ENCODE measurements around the gene ITGA3.

Gene ITGA3

DNA sequence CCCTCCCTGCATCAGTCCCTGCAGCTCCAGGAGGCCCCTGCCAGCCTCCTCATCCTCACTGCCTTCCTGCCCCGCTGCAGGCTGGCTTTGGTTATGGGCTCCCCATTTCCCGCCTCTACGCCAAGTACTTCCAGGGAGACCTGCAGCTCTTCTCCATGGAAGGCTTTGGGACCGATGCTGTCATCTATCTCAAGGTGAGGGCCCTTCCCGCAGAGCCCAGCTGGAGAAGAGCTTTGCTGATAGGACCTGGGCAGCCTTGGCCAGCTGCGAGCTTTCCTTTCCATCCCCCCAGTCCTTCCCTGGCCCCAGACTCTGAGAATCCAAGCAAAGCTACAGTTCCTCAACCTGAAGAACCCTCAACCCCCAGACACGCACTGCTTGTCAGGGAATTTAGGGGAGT lies 53.3 kb downstream of the ITGA3 start:
- no peak for DNase-seq (ENCODE audit: low spot score)

DNA sequence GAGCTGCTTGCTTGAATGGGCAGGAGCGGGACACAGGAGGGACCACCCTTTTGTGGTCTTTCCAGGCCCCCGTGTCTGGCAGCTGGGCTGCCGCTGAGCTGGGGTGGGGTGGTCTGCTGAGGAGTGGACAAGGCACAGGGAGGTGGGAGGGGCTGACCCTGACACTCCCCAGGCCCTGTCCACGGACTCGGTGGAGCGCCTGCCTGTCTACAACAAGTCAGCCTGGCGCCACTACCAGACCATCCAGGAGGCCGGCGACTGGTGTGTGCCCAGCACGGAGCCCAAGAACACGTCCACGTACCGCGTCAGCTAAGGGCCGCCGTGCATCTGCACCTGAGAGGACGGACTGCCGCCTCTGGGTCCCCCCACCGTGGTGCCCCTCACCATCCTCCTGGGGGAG lies 53.9 kb downstream of the ITGA3 start:
- DNase-seq (ENCODE audit: low spot score): no peak
- in situ Hi-C loops (cut with MboI; ENCODE audit: low pct_unique_long_range_greater_than_20kb, low sequenced_read_pairs, unreplicated experiment): no loop called here
- TF ChIP-seq, protein P1, sequence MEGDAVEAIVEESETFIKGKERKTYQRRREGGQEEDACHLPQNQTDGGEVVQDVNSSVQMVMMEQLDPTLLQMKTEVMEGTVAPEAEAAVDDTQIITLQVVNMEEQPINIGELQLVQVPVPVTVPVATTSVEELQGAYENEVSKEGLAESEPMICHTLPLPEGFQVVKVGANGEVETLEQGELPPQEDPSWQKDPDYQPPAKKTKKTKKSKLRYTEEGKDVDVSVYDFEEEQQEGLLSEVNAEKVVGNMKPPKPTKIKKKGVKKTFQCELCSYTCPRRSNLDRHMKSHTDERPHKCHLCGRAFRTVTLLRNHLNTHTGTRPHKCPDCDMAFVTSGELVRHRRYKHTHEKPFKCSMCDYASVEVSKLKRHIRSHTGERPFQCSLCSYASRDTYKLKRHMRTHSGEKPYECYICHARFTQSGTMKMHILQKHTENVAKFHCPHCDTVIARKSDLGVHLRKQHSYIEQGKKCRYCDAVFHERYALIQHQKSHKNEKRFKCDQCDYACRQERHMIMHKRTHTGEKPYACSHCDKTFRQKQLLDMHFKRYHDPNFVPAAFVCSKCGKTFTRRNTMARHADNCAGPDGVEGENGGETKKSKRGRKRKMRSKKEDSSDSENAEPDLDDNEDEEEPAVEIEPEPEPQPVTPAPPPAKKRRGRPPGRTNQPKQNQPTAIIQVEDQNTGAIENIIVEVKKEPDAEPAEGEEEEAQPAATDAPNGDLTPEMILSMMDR (IDR thresholded peaks at IDR 0.05; ENCODE audit: extremely low read depth, insufficient read depth, missing control alignments): no peak

More for the DNA sequence above, 53.3 kb downstream of the ITGA3 start:
- in situ Hi-C loops (cut with MboI; ENCODE audit: low pct_unique_long_range_greater_than_20kb, low sequenced_read_pairs, unreplicated experiment): no loop called here
- TF ChIP-seq, protein P1 (IDR thresholded peaks at IDR 0.05; ENCODE audit: extremely low read depth, insufficient read depth, missing control alignments): no peak

DNA sequence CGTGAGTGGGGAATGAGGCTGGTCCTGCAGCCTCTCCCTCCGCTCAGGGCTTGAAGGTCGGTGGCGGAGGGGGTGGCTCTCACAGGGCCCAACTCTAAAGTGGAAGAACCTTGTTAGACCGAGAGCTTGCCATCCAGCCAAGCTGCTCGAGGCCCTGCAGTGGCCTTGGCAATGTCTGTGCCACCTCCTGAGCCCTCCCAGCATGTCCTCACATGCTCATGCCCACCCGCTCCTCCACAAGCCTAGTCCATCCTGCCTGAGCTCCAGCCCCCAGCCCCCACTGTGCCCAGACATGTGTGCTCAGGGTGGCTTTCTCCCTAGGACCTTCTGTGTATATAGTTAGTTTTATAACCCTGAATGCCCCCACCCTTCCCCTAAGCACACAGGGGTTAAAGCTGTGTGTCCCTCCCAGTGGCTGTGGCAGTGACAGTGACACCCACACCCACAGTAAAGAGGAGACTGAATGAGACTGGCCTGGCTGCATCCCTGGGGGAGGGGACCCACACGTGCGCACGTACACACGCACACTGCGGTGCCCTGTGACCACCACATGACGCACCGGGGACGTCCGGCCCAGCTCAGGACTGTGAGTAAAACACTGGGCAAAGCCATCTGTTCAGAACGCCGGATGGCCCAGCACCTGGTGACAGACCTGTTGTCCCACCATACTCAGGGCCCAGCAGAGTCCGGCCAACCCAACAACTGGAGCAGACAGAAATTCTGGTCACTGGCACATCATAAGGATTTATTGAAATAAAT lies 54.9 kb downstream of the ITGA3 start:
- no peak for DNase-seq (ENCODE audit: low spot score)
- in situ Hi-C loops (cut with MboI; ENCODE audit: low pct_unique_long_range_greater_than_20kb, low sequenced_read_pairs, unreplicated experiment): no loop called here
- TF ChIP-seq, protein P1 (IDR thresholded peaks at IDR 0.05; ENCODE audit: extremely low read depth, insufficient read depth, missing control alignments): no peak

DNA sequence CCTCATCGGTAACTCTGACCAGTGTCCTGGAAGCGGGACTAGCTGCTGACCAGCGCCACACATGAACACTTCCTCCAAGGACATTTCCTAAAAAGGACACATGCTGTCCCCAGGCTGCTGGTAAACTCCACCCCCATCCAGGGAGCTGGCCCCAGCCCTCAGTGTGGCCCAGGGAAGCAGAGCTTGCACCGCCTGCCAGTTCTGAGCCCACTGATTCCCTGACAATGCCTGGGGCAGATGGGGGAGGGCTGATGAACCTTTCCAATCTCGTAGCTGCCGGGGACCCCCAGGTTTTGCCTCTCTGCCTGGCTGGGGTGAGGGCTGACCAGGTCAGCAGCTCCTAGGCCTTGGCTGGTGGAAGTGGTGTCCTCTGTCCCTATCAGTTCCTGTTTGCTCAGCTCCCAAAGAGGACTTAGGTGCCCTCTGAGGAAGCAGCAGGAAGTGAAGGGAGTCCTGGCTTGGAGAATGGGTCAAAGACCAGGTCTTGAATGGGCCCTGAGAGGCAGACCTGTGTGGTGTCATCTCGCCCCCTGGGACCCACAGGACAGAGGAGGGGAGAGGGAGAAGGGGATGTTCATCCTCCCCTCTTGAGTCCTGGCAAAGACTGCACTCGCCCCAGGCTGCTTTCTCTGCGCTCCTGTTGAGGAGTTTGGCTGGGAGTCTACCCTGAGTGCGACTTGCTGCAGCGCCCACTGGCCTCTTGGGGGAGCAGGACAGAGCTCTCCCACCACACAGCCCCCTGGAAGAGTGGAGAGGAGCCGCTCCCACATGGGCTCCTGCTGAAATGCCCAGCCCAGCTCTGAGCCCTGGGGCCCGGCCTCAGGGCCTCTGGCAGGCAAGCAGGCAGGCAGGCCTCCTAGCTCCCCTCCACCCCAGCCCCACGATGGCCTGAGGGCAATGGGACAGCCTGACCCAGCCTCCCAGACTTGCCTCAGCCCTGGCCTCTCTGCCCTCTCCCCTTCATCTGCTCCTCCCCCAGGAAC lies 56.1 kb downstream of the ITGA3 start:
- DNase-seq (ENCODE audit: low spot score): no peak
- TF ChIP-seq, protein P1 (IDR thresholded peaks at IDR 0.05; ENCODE audit: extremely low read depth, insufficient read depth, missing control alignments): no peak
- in situ Hi-C loops (cut with MboI; ENCODE audit: low pct_unique_long_range_greater_than_20kb, low sequenced_read_pairs, unreplicated experiment): no loop called here

DNA sequence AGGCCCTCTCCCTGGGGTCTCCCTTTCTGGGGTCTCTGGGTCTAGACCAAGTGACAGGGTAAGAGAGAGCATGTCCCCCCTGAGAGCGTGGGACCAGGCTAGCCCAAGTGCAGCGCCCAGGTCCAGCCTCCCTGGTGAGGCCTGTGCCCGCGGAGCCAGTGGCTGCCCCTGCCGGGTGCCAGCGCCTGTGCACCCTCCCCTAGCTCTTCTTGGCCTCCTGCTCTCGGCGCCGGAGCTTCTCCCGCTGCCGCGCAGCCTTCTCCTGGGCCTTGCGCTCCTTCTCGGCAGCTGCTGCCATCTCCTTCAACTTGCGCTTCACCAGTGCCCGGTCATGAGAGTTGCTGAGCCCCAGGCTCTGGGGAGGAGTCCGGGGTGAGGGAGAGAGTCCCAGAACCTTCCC lies 56.8 kb downstream of the ITGA3 start:
- TF ChIP-seq, protein P1 (IDR thresholded peaks at IDR 0.05; ENCODE audit: extremely low read depth, insufficient read depth, missing control alignments): no peak
- in situ Hi-C loops (cut with MboI; ENCODE audit: low pct_unique_long_range_greater_than_20kb, low sequenced_read_pairs, unreplicated experiment): no loop called here
- no peak for DNase-seq (ENCODE audit: low spot score)

DNA sequence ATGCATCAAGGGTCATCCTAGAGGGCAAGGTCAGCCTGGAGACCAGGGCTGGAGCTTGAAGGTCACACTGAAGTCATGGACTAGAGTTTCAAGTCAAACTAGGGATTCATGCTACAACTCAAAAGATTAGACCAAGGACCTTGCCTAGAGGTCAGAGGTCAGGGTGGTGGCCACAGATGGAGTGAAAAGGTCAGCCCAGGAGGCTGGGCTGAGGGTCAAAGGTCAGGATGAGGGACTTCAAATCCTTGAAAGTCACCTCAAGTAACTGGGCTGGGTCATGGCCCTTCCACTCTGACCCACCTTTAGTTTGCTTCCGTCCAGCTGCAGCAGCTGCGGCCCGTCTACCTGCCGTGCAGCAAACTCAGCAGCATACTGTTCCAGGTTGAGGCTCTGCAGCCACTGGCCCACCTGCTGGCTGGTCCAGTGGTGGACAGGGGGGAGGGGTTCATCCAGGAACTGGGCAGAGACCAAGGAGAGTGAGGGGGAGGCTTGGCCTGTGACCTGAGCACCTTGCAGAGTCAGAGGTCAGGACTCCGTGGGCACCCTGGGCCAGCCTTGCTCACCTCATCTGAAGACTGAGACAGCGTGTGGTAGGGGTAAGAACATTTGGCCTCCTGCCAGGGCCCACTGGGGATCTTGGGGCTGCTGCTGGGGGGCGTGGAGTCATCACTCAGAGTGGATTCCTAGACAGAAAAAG lies 57.9 kb downstream of the ITGA3 start:
- DNase-seq (ENCODE audit: low spot score): no peak
- TF ChIP-seq, protein P1 (IDR thresholded peaks at IDR 0.05; ENCODE audit: extremely low read depth, insufficient read depth, missing control alignments): no peak
- in situ Hi-C loops (cut with MboI; ENCODE audit: low pct_unique_long_range_greater_than_20kb, low sequenced_read_pairs, unreplicated experiment): no loop called here
